ENCODE results near the gene UNC5CL. TPM values are rescaled to one million over a fixed set of nuclear protein-coding genes. Genes with fewer than 3 reads are reported as not detected.

The UNC5CL gene
- total RNA-seq, 1 donor from 2014 or later: 0.53 TPM

- Histone ChIP-seq H3K27me3 (no peaks in the 10 kb centered on the region), H3K36me3 (peaks cover 26 to 43% of the 10 kb centered on the region in 2 donors), H3K4me1 (peaks cover 7 to 20% of the 10 kb centered on the region in 2 donors), H3K9me3 (no peaks in the 10 kb centered on the region), H3K4me3 (no peak overlapping the region), H3K27ac (no peak overlapping the region)
- intact Hi-C loops (cut with DNase I): loop anchor here (10.0 kb wide), 5 partner anchors 346 to 1964 kb away; partner anchors contain the start of genes SAYSD1, TFEB and UBR2
- no peak for TF ChIP-seq CTCF (IDR thresholded peaks at IDR 0.05)
- no peak for DNase-seq (ENCODE audit: low spot score in 2 of 2)
These were observed 40.1 kb upstream of the UNC5CL start for GRCh38 chr6:41079080-41079479.

GRCh38 chr6:41078101-41078500, 39.1 kb upstream of the UNC5CL start:
- TF ChIP-seq CTCF (IDR thresholded peaks at IDR 0.05): no peak
- H3K27ac ChIP-seq: no peak overlapping the region
- no peaks in the 10 kb centered on the region for H3K9me3 ChIP-seq
- H3K27me3 ChIP-seq: no peaks in the 10 kb centered on the region
- no peak overlapping the region for H3K4me3 ChIP-seq
- DNase-seq (ENCODE audit: low spot score in 2 of 2): no peak
- intact Hi-C loops (cut with DNase I): loop anchor here (10.0 kb wide), 5 partner anchors 347 to 1963 kb away; partner anchors contain the start of genes SAYSD1, TFEB and UBR2
- H3K36me3 ChIP-seq: peaks cover 24 to 36% of the 10 kb centered on the region in 2 donors
- peaks cover 7 to 20% of the 10 kb centered on the region in 2 donors for H3K4me1 ChIP-seq

GRCh38 chr6:41077536-41077935, 38.5 kb upstream of the UNC5CL start:
- intact Hi-C loops (cut with DNase I): loop anchor here (10.0 kb wide), 5 partner anchors 347 to 1963 kb away; partner anchors contain the start of genes SAYSD1, TFEB and UBR2
- DNase-seq (ENCODE audit: low spot score in 2 of 2): no peak
- H3K9me3 ChIP-seq: no peaks in the 10 kb centered on the region
- H3K27ac ChIP-seq: no peak overlapping the region
- H3K36me3 ChIP-seq: peaks cover 24 to 30% of the 10 kb centered on the region in 2 donors
- TF ChIP-seq CTCF (IDR thresholded peaks at IDR 0.05): no peak
- no peak overlapping the region for H3K4me3 ChIP-seq
- peaks cover 7 to 20% of the 10 kb centered on the region in 2 donors for H3K4me1 ChIP-seq
- no peaks in the 10 kb centered on the region for H3K27me3 ChIP-seq

GRCh38 chr6:41075651-41076626, 36.9 kb upstream of the UNC5CL start:
- H3K27me3 ChIP-seq: no peaks in the 10 kb centered on the region
- H3K4me3 ChIP-seq: peak overlapping the region in 1 of 2 donors; percentile 86
- peaks cover 17 to 19% of the 10 kb centered on the region in 2 donors for H3K36me3 ChIP-seq
- H3K27ac ChIP-seq: peak overlapping the region; percentile 98 to 100
- no peaks in the 10 kb centered on the region for H3K9me3 ChIP-seq
- no peak for TF ChIP-seq CTCF (IDR thresholded peaks at IDR 0.05)
- H3K4me1 ChIP-seq: peaks cover 7 to 24% of the 10 kb centered on the region in 2 donors
- DNase-seq (ENCODE audit: low spot score in 2 of 2): no peak
- intact Hi-C loops (cut with DNase I): loop anchor here (10.0 kb wide), 5 partner anchors 349 to 1961 kb away; partner anchors contain the start of genes SAYSD1, TFEB and UBR2

- Histone ChIP-seq H3K36me3 (peaks cover 8 to 9% of the 10 kb centered on the region in 2 donors), H3K27ac (peak overlapping the region; percentile 98 to 100), H3K27me3 (no peaks in the 10 kb centered on the region), H3K4me3 (peak overlapping the region; percentile 80 to 86), H3K4me1 (peaks cover 10 to 27% of the 10 kb centered on the region in 2 donors), H3K9me3 (no peaks in the 10 kb centered on the region)
- no peak for TF ChIP-seq CTCF (IDR thresholded peaks at IDR 0.05)
- intact Hi-C loops (cut with DNase I): loop anchor here (5.0 to 10.0 kb wide), 7 partner anchors 178 to 1960 kb away; partner anchors contain the start of genes SAYSD1, TFEB and UBR2
- DNase-seq (ENCODE audit: low spot score in 2 of 2): no peak
These were observed 35.8 kb upstream of the UNC5CL start for GRCh38 chr6:41074692-41075436.

Measured in ascending aorta (tissue), 2 donors.